22Rv1 (cell line): Measurements from ENCODE around the gene TTLL1.
"Not testable (repeated sequence)": the region's sequence is repeated elsewhere in the genome, so short reads cannot be mapped to it uniquely, and the experiment has no call there.

ENCODE experiments used
- H3K27ac ChIP-seq: fragments of 450-650 bp; 2 replicates; pipeline ENCODE4 v1.5.1; 2017
- CTCF ChIP-seq: fragments of 450-650 bp; IDR thresholded peaks from 2 replicates; pipeline ENCODE4 v1.5.1; 2017; ENCODE audit warnings: mild to moderate bottlenecking
- ZFX ChIP-seq: fragments of 450-650 bp; IDR thresholded peaks from 2 replicates; pipeline ENCODE4 v1.6.1; 2017; ENCODE audit warnings: antibody characterized with exemption, borderline replicate concordance

Gene TTLL1

GRCh38 chr22:43109921-43110443 lies 20.8 kb upstream of the TTLL1 start:
- no peak overlapping the region for H3K27ac ChIP-seq
- no peak for TF ChIP-seq CTCF
- no peak for TF ChIP-seq ZFX

- no peak overlapping the region for H3K27ac ChIP-seq
- no peak for TF ChIP-seq CTCF
- TF ChIP-seq ZFX: no peak
Observed at GRCh38 chr22:43109511-43109910, 20.3 kb upstream of the TTLL1 start.

- H3K27ac ChIP-seq: no peak overlapping the region
- TF ChIP-seq ZFX: no peak
- no peak for TF ChIP-seq CTCF
Observed at GRCh38 chr22:43106302-43106701, 17.1 kb upstream of the TTLL1 start.

- not testable (repeated sequence) for H3K27ac ChIP-seq
Observed at GRCh38 chr22:43104950-43105349, 15.8 kb upstream of the TTLL1 start.

GRCh38 chr22:43104056-43104625 lies 14.9 kb upstream of the TTLL1 start:
- H3K27ac ChIP-seq: not testable (repeated sequence)

GRCh38 chr22:43101306-43101705 lies 12.1 kb upstream of the TTLL1 start:
- H3K27ac ChIP-seq: no peak overlapping the region
- no peak for TF ChIP-seq ZFX
- no peak for TF ChIP-seq CTCF

- TF ChIP-seq CTCF (no peak), ZFX (no peak)
- H3K27ac ChIP-seq: no peak overlapping the region
Observed at GRCh38 chr22:43100225-43100624, 11.0 kb upstream of the TTLL1 start.

GRCh38 chr22:43099095-43099494 lies 9.9 kb upstream of the TTLL1 start:
- TF ChIP-seq ZFX: no peak
- TF ChIP-seq CTCF: no peak
- no peak overlapping the region for H3K27ac ChIP-seq
